K562 (cell line): ENCODE results near the gene CDCA5. TPM values are rescaled to one million over a fixed set of nuclear protein-coding genes. Genes with fewer than 3 reads are reported as not detected.

Experiments
- ATAC-seq: fragments of 200-7000 bp; cut with Tn5 transposase; 3 replicates; pipeline ENCODE4 v1.9.1; 2020; ENCODE audit warnings: moderate library complexity
- BruUV-seq: library from RNA; stranded (reverse); fragments of 400-500 nt; replicated peaks from 2 replicates; lab custom pipeline; 2021; lab: Mats Ljungman, UMichigan
- CTCF ChIA-PET: fragments of 300-600 bp; formaldehyde crosslinking; extraction: SDS; loops from one replicate; lab custom pipeline; 2021; ENCODE audit warnings: low intra/inter-chr PET ratio; lab: Yijun Ruan, JAX
- POLR2A ChIA-PET: fragments of 300-600, 350-650 bp; sonication (Branson Sonifier 250); formaldehyde crosslinking; extraction: SDS; loops from one replicate; lab custom pipeline; 2021; ENCODE audit warnings: antibody characterized with exemption, inconsistent platforms; lab: Yijun Ruan, JAX
- DNase-seq, 4 experiments: peaks; one replicate each; pipeline versions ENCODE4 v3.0.0 to v3.0.0-alpha.2; 2011 to 2018; ENCODE audit warnings: low spot score in 3 of 4, mixed read lengths in 3 of 4; ENCODE audit errors: extremely low read depth in 1 of 4
- FAIRE-seq: peaks from 2 replicates; lab custom pipeline; 2011; peaks lifted over from hg19 to GRCh38; lab: Jason Lieb, UNC
- H2AFZ ChIP-seq: 2 replicates; pipeline ENCODE4 v1.6.0; 2011; ENCODE audit warnings: low read depth, low read length, control low read depth, inconsistent platforms
- H3K27ac ChIP-seq: fragments of 200-600 bp; 3 replicates; pipeline ENCODE4 v1.8.0; 2011; ENCODE audit warnings: low read depth, mild to moderate bottlenecking, control low read depth, inconsistent platforms, low read length, moderate library complexity, mixed read lengths; ENCODE audit errors: extremely low read depth
- H3K27me3 ChIP-seq, 2 experiments: fragments of 300-600 bp in 1 of 2; 2 replicates in 1 of 2; 3 replicates in 1 of 2; pipeline versions ENCODE4 v1.6.0 to v1.8.0; 2011; ENCODE audit warnings: inconsistent platforms in 2 of 2, low read length in 2 of 2, mild to moderate bottlenecking in 1 of 2, mixed read lengths in 1 of 2, moderate library complexity in 1 of 2; ENCODE audit not compliant: control insufficient read depth in 2 of 2, insufficient read depth in 2 of 2
- H3K36me3 ChIP-seq: fragments of 300-600 bp; 3 replicates; pipeline ENCODE4 v1.8.0; 2011; ENCODE audit warnings: mild to moderate bottlenecking, low read length, inconsistent platforms; ENCODE audit not compliant: control insufficient read depth, insufficient read depth
- H3K4me1 ChIP-seq, 2 experiments: fragments of 200-600 bp in 1 of 2; replicated peaks in 1 of 2; 2 replicates in 1 of 2; 3 replicates in 1 of 2; pipeline versions ENCODE4 v1.5.1 to v1.8.0; 2011; ENCODE audit warnings: inconsistent platforms in 2 of 2, low read length in 2 of 2, mild to moderate bottlenecking in 1 of 2, mixed read lengths in 1 of 2, moderate library complexity in 1 of 2; ENCODE audit not compliant: control insufficient read depth in 2 of 2, insufficient read depth in 2 of 2
- H3K4me2 ChIP-seq: 2 replicates; pipeline ENCODE4 v1.6.1; 2011; ENCODE audit warnings: low read length, control low read depth, inconsistent platforms, mixed read lengths; ENCODE audit not compliant: insufficient read depth
- H3K4me3 ChIP-seq: fragments of 200-600 bp; sonication (generic), shearing (Covaris generic); 2 replicates; pipeline ENCODE4 v1.5.1; 2016; ENCODE audit warnings: control low read depth, inconsistent platforms
- H3K79me2 ChIP-seq: fragments of 200-600 bp; 3 replicates; pipeline ENCODE4 v1.8.0; 2011; ENCODE audit warnings: low read length, inconsistent platforms; ENCODE audit not compliant: control insufficient read depth, insufficient read depth
- H3K9ac ChIP-seq, 2 experiments: 2 replicates each; pipeline versions ENCODE4 v1.6.0 to v1.6.1; 2011; ENCODE audit warnings: low read depth in 2 of 2, low read length in 2 of 2, control low read depth in 1 of 2, inconsistent platforms in 1 of 2, mild to moderate bottlenecking in 1 of 2, mixed read lengths in 1 of 2; ENCODE audit not compliant: insufficient read depth in 1 of 2
- H3K9me1 ChIP-seq: one replicate; pipeline ENCODE4 v1.6.0; 2011; ENCODE audit warnings: inconsistent platforms, mild to moderate bottlenecking, low read length, moderate library complexity; ENCODE audit not compliant: control insufficient read depth, insufficient read depth
- H3K9me3 ChIP-seq: replicated peaks from 2 replicates; pipeline ENCODE4 v1.5.1; 2011; ENCODE audit warnings: low read depth, low read length, inconsistent platforms; ENCODE audit not compliant: control insufficient read depth, insufficient read depth
- H4K20me1 ChIP-seq: replicated peaks from 2 replicates; pipeline ENCODE4 v1.6.1; 2011; ENCODE audit warnings: low read length, inconsistent platforms, mixed read lengths; ENCODE audit not compliant: control insufficient read depth, insufficient read depth
- CBX5 ChIP-seq: IDR thresholded peaks from 2 replicates; pipeline ENCODE4 v1.6.1; 2014; ENCODE audit warnings: low read depth, borderline replicate concordance
- ESRRA ChIP-seq: fragments of 450-650 bp; IDR thresholded peaks from 2 replicates; pipeline ENCODE4 v1.6.1; 2014; ENCODE audit warnings: low read depth, mild to moderate bottlenecking, moderate library complexity, borderline replicate concordance
- HDAC8 ChIP-seq: fragments of 450-650 bp; IDR thresholded peaks from 2 replicates; pipeline ENCODE4 v1.6.1; 2016; ENCODE audit warnings: mild to moderate bottlenecking, missing genetic modification characterization, moderate library complexity, missing compliant biosample characterization
- TEAD2 ChIP-seq: fragments of 450-650 bp; IDR thresholded peaks from 2 replicates; pipeline ENCODE4 v1.6.1; 2016; ENCODE audit warnings: missing genetic modification characterization, control low read depth, missing compliant biosample characterization
- ZFPM2 ChIP-seq: fragments of 250-450 bp; sonication (Bioruptor Pico); IDR thresholded peaks from 2 replicates; pipeline ENCODE4 v1.5.1; 2022; ENCODE audit warnings: mild to moderate bottlenecking
- ZNF124 ChIP-seq: sonication (generic); formaldehyde crosslinking; IDR thresholded peaks from 2 replicates; pipeline ENCODE4 v1.8.1; 2022; ENCODE audit warnings: missing genetic modification reagents
- WGBS: fragments of 100-300 bp; shearing (Covaris generic); methylation state at CpG from one replicate; pipeline ENCODE4 v1.1.6; 2016; ENCODE audit warnings: low coverage, mixed read lengths; ENCODE audit not compliant: insufficient coverage; ENCODE audit errors: missing lambda C conversion rate; 5-methylcytosine and 5-hydroxymethylcytosine counted together
- in situ Hi-C: fragments of 300-500 bp; cut with MboI; formaldehyde crosslinking; loops from 4 replicates; pipeline ENCODE4 v1.15.0; 2018; ENCODE audit warnings: inconsistent platforms, mixed read lengths
- intact Hi-C: fragments of 100-400 bp; cut with micrococcal nuclease; formaldehyde crosslinking; loops from 2 replicates; pipeline ENCODE4 v1.14.2; 2022
- polyA plus RNA-seq, 8 experiments: library from polyadenylated mRNA; depleted of rRNA in 4 of 8; stranded (reverse) in 5 of 8; unstranded in 3 of 8; fragments of >200 nt; fragmentation: Nextera tagmentation in 2 of 8; fragmentation: Illumina TruSeq in 1 of 8; extraction: Ambion mirVana in 2 of 8; extraction: Trizol in 1 of 8; gene quantifications; 2 replicates each; pipeline versions ENCODE4 v1.2.1 to v1.2.3, GENCODE V29; 2011 to 2014; ENCODE audit warnings: inconsistent platforms in 1 of 8, missing spikeins in 1 of 8
- total RNA-seq, 7 experiments: library from RNA; depleted of rRNA in 6 of 7; stranded (reverse); fragments of >200 nt in 6 of 7; fragmentation: Illumina TruSeq in 2 of 7; extraction: Trizol in 2 of 7; gene quantifications; 2 replicates each; pipeline versions ENCODE4 v1.2.1 to v1.2.3, GENCODE V29; 2011 to 2021; ENCODE audit warnings: low replicate concordance in 1 of 7
- TF ChIP-seq, protein P1 (sequence below): fragments of 450-650 bp; IDR thresholded peaks from 2 replicates; pipeline ENCODE4 v1.6.1; 2016
- TF ChIP-seq, protein P2 (sequence below): sonication (generic); formaldehyde crosslinking; IDR thresholded peaks from 2 replicates; pipeline ENCODE4 v1.9.0; 2022; ENCODE audit warnings: mild to moderate bottlenecking, missing genetic modification reagents

CDCA5 gene
- total and polyA plus RNA-seq, 9 of the 15 experiments (the other 6 are each of a cell fraction or from before 2014, with no cell fraction given), result 18.9 to 94.3 (median 64.6) TPM

DNA sequence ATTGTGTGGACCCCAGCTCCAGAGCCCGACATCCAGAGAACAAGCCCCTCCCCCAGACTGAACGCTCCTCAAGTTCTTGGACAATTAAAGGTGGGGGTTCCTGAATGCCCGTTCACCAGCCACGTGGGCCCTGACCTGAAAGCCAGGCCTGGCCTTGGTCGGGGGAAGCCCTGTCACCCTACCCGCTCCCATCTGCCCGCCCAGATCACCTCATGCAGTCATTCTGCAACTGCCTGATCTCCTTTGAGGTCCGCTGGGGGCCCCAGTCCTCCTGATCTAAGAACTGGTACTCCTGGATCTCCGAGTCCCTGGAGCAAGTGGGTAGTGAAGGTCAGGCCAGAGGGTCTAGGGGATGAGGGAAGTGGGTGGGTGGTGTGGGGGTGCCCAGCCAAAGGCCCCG lies 16.4 kb downstream of the CDCA5 start:
- Histone ChIP-seq H3K36me3 (no peaks in the 10 kb centered on the region), H3K9me1 (peaks cover 2% of the 10 kb centered on the region), H2AFZ (no peak overlapping the region), H3K27me3 (no peaks in the 10 kb centered on the region), H3K9ac (peak overlapping the region in 1 of 2 experiments; percentile 90; a peak in 2 of 4 replicates), H3K4me1 (peaks cover 8 to 20% of the 10 kb centered on the region in 2 experiments), H3K27ac (no peak overlapping the region), H3K79me2 (no peaks in the 10 kb centered on the region), H3K4me2 (no peak overlapping the region), H4K20me1 (no peaks in the 10 kb centered on the region), H3K4me3 (no peak overlapping the region), H3K9me3 (no peaks in the 10 kb centered on the region)
- ChIA-PET CTCF (no interaction called here), POLR2A (interaction anchor here (0.6 kb wide), 1 partner anchor 14 kb away, joined by 4 read pairs; no protein-coding TSS in a partner anchor)
- WGBS, result 73% methylated on average over 10 of the region's 10 CpGs
- in situ Hi-C loops, result no loop called here
- intact Hi-C loops, result no loop called here
- FAIRE-seq (no peak), DNase-seq (no peak), ATAC-seq (no peak)
- TF ChIP-seq, protein P1, sequence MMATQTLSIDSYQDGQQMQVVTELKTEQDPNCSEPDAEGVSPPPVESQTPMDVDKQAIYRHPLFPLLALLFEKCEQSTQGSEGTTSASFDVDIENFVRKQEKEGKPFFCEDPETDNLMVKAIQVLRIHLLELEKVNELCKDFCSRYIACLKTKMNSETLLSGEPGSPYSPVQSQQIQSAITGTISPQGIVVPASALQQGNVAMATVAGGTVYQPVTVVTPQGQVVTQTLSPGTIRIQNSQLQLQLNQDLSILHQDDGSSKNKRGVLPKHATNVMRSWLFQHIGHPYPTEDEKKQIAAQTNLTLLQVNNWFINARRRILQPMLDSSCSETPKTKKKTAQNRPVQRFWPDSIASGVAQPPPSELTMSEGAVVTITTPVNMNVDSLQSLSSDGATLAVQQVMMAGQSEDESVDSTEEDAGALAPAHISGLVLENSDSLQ, result no peak
- no peak for TF ChIP-seq ZFPM2 (CRISPR knock-in tag)
- BruUV-seq, result no TSS peak

DNA sequence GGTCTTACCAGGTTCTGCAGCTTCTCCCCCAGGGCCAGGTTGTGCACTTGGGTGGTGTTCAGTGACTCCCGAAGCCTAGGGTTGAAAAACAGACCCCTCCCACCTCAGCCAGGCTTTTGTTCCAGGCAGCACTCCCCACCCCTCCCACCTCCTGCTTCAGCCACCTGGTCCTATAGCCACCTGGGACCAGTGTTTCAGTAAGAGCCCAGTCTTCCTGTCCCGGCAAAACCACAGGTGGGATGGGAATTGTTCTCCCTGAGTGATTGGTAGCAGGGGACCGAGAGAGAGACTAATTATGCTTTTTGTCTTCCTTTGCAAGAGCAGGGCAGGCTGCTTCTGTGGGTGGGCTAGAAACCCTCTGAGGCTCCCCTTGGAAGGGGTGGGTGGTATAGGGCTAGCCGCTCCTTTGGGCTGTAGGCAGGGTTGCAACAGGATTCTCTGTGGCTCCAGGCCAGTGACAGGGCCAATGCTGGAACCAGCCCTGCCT lies 17.0 kb downstream of the CDCA5 start:
- ChIA-PET POLR2A (interaction anchor here (0.6 to 1.4 kb wide), 3 partner anchors 9 to 26 kb away, joined by 3 to 6 read pairs (median 4); partner anchors contain the start of gene SAC3D1), CTCF (no interaction called here)
- intact Hi-C loops, result no loop called here
- H3K27me3 ChIP-seq, result no peaks in the 10 kb centered on the region
- in situ Hi-C loops, result no loop called here
- peak overlapping the region in 1 of 2 experiments; percentile 90; a peak in 2 of 4 replicates for H3K9ac ChIP-seq
- H3K9me3 ChIP-seq, result no peaks in the 10 kb centered on the region
- no peaks in the 10 kb centered on the region for H3K79me2 ChIP-seq
- H3K4me2 ChIP-seq, result no peak overlapping the region
- TF ChIP-seq HDAC8 (tag) (no peak), ESRRA (no peak), CBX5 (no peak), ZNF124 (no peak), TEAD2 (tag) (no peak)
- TF ChIP-seq, protein P2, sequence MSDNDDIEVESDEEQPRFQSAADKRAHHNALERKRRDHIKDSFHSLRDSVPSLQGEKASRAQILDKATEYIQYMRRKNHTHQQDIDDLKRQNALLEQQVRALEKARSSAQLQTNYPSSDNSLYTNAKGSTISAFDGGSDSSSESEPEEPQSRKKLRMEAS, result no peak
- H3K27ac ChIP-seq, result no peak overlapping the region
- H3K36me3 ChIP-seq, result no peaks in the 10 kb centered on the region
- DNase-seq, result no peak
- no peak overlapping the region for H3K4me3 ChIP-seq
- no peak overlapping the region for H2AFZ ChIP-seq
- H3K9me1 ChIP-seq, result peaks cover 2% of the 10 kb centered on the region
- H4K20me1 ChIP-seq, result no peaks in the 10 kb centered on the region
- WGBS, result 77% methylated on average over 3 of the region's 4 CpGs
- no peak for ATAC-seq
- peaks cover 8 to 20% of the 10 kb centered on the region in 2 experiments for H3K4me1 ChIP-seq
- FAIRE-seq, result no peak
- no TSS peak for BruUV-seq
